WTC11 (cell line): ENCODE results near the gene REX1BD. TPM values are rescaled to one million over a fixed set of nuclear protein-coding genes. Genes with fewer than 3 reads are reported as not detected.
A peak's percentile ranks its signal among the peaks of the same experiment; 100 is the strongest.

ENCODE experiments used
- ATAC-seq: fragments of 200-7000 bp; cut with Tn5 transposase; 2 replicates; pipeline ENCODE4 v1.10.0; 2021; ENCODE audit warnings: mild to moderate bottlenecking, moderate library complexity
- CTCF ChIA-PET: fragments of 300-600 bp; sonication (Branson Sonifier 250); formaldehyde crosslinking; loops from one replicate; lab custom pipeline; 2021; ENCODE audit warnings: antibody characterized with exemption; lab: Charles Lee
- POLR2A ChIA-PET: fragments of 350-600 bp; sonication (Branson Sonifier 250); formaldehyde crosslinking; loops from one replicate; lab custom pipeline; 2021; ENCODE audit warnings: antibody characterized with exemption; lab: Charles Lee
- DNase-seq: peaks from one replicate; pipeline ENCODE4 v3.0.0; 2021; ENCODE audit warnings: low spot score
- H3K27ac Mint-ChIP-seq: 2 replicates; pipeline ENCODE4 v1.8.0; 2021; ENCODE audit warnings: mixed read lengths
- H3K27me3 Mint-ChIP-seq: 2 replicates; pipeline ENCODE4 v1.8.0; 2021; ENCODE audit warnings: low read depth, mild to moderate bottlenecking, moderate library complexity, mixed read lengths
- H3K36me3 Mint-ChIP-seq: 2 replicates; pipeline ENCODE4 v1.8.0; 2021; ENCODE audit warnings: mixed read lengths
- H3K4me1 Mint-ChIP-seq: 2 replicates; pipeline ENCODE4 v1.8.0; 2022; ENCODE audit warnings: mixed read lengths
- H3K4me3 Mint-ChIP-seq: 2 replicates; pipeline ENCODE4 v1.8.0; 2021; ENCODE audit warnings: mild to moderate bottlenecking, moderate library complexity, mixed read lengths
- H3K9me3 Mint-ChIP-seq: 2 replicates; pipeline ENCODE4 v1.8.0; 2021; ENCODE audit warnings: mixed read lengths
- AR ChIP-seq: fragments of 250-450 bp; sonication (Bioruptor Pico); IDR thresholded peaks from 2 replicates; pipeline ENCODE4 v1.9.0; 2021; ENCODE audit warnings: mild to moderate bottlenecking
- ATF6 ChIP-seq: sonication (generic); formaldehyde crosslinking; IDR thresholded peaks from 2 replicates; pipeline ENCODE4 v1.8.1; 2023; ENCODE audit warnings: mild to moderate bottlenecking, missing genetic modification reagents
- CBFB ChIP-seq: sonication (generic); formaldehyde crosslinking; IDR thresholded peaks from 2 replicates; pipeline ENCODE4 v1.8.1; 2022; ENCODE audit warnings: mild to moderate bottlenecking, low read depth, missing genetic modification reagents
- CTCF ChIP-seq: fragments of 200-600 bp; IDR thresholded peaks from 2 replicates; pipeline ENCODE4 v1.8.0; 2022; ENCODE audit warnings: antibody characterized with exemption
- E2F1 ChIP-seq: sonication (generic); formaldehyde crosslinking; IDR thresholded peaks from 2 replicates; pipeline ENCODE4 v1.8.0; 2022; ENCODE audit warnings: mild to moderate bottlenecking, missing genetic modification reagents
- EMX1 ChIP-seq: fragments of 250-450 bp; sonication (Bioruptor Pico); IDR thresholded peaks from 2 replicates; pipeline ENCODE4 v1.8.0; 2021; ENCODE audit warnings: mild to moderate bottlenecking
- FOXP1 ChIP-seq: sonication (generic); formaldehyde crosslinking; IDR thresholded peaks from 2 replicates; pipeline ENCODE4 v1.8.0; 2022; ENCODE audit warnings: missing genetic modification reagents, mild to moderate bottlenecking, moderate library complexity, borderline replicate concordance
- GTF2I ChIP-seq: fragments of 250-450 bp; sonication (Bioruptor Pico); conservative IDR thresholded peaks from 2 replicates; pipeline ENCODE4 v1.4.0; 2021; ENCODE audit warnings: mild to moderate bottlenecking
- SMAD3 ChIP-seq: sonication (generic); formaldehyde crosslinking; IDR thresholded peaks from 2 replicates; pipeline ENCODE4 v1.8.0; 2022; ENCODE audit warnings: missing genetic modification reagents, mild to moderate bottlenecking, borderline replicate concordance
- SMAD4 ChIP-seq: sonication (generic); formaldehyde crosslinking; IDR thresholded peaks from 2 replicates; pipeline ENCODE4 v1.8.0; 2022; ENCODE audit warnings: mild to moderate bottlenecking, missing genetic modification reagents
- ZNF121 ChIP-seq: sonication (generic); formaldehyde crosslinking; IDR thresholded peaks from 2 replicates; pipeline ENCODE4 v1.8.0; 2023; ENCODE audit warnings: missing genetic modification reagents
- ZNF138 ChIP-seq: sonication (generic); formaldehyde crosslinking; conservative IDR thresholded peaks from 2 replicates; pipeline ENCODE4 v1.8.1; 2022; ENCODE audit warnings: mild to moderate bottlenecking, moderate library complexity, missing genetic modification reagents
- ZNF423 ChIP-seq: fragments of 250-450 bp; sonication (Bioruptor Pico); IDR thresholded peaks from 2 replicates; pipeline ENCODE4 v2.1.2; 2022; ENCODE audit warnings: mild to moderate bottlenecking, moderate library complexity
- total RNA-seq: library from RNA; stranded (reverse); gene quantifications from 3 replicates; pipeline ENCODE4 v1.2.3, GENCODE V29; 2021
- TF ChIP-seq, protein P1 (sequence below): sonication (generic); formaldehyde crosslinking; IDR thresholded peaks from 2 replicates; pipeline ENCODE4 v1.8.1; 2023; ENCODE audit warnings: mild to moderate bottlenecking, missing genetic modification reagents, borderline replicate concordance
- TF ChIP-seq, protein P2 (sequence below): sonication (generic); formaldehyde crosslinking; IDR thresholded peaks from 2 replicates; pipeline ENCODE4 v1.8.0; 2022; ENCODE audit warnings: missing genetic modification reagents

The REX1BD gene
- total RNA-seq, 1 experiment from 2014 or later = 90.2 TPM

GRCh38 chr19:18593367-18594095, 4.9 kb downstream of the REX1BD start:
- Mint-ChIP-seq H3K27me3 (no peaks in the 10 kb centered on the region), H3K4me1 (peaks cover 49% of the 10 kb centered on the region), H3K27ac (peak overlapping the region; percentile 78)
- peak; percentile 1 for ATAC-seq
- peak; percentile 60; the same call in 1 of the 2 replicates for TF ChIP-seq FOXP1 (CRISPR knock-in tag)
- TF ChIP-seq AR (CRISPR knock-in tag) = peak; percentile 36; the same call in 1 of the 2 replicates
- TF ChIP-seq EMX1 (CRISPR knock-in tag) = 0 out of 2 replicates have a peak, but pooled peaks have one; percentile 35
- TF ChIP-seq SMAD3 (CRISPR knock-in tag) = no peak
- TF ChIP-seq ZNF121 (CRISPR knock-in tag) = peak; percentile 60; the same call in 1 of the 2 replicates
- TF ChIP-seq CBFB (CRISPR knock-in tag) = no peak
- TF ChIP-seq GTF2I (CRISPR knock-in tag) = no peak
- TF ChIP-seq, all 79 proteins: peak for 4
- Mint-ChIP-seq H3K36me3 (0 out of 2 replicates have a peak, but pooled peaks cover 3% of the 10 kb centered on the region), H3K4me3 (peak overlapping the region; percentile 74), H3K9me3 (no peaks in the 10 kb centered on the region)
- ChIA-PET POLR2A (interaction anchor here (0.6 to 1.9 kb wide), 5 partner anchors 10 to 203 kb away, joined by 3 to 8 read pairs (median 4); partner anchors contain the start of gene TMEM59L), CTCF (interaction anchor here (0.5 to 3.6 kb wide), 42 partner anchors 8 to 402 kb away, joined by 3 to 26 read pairs (median 4); partner anchors contain the start of genes COPE, CRLF1, DDX49 and ELL)
- DNase-seq = peak; percentile 53

DNA sequence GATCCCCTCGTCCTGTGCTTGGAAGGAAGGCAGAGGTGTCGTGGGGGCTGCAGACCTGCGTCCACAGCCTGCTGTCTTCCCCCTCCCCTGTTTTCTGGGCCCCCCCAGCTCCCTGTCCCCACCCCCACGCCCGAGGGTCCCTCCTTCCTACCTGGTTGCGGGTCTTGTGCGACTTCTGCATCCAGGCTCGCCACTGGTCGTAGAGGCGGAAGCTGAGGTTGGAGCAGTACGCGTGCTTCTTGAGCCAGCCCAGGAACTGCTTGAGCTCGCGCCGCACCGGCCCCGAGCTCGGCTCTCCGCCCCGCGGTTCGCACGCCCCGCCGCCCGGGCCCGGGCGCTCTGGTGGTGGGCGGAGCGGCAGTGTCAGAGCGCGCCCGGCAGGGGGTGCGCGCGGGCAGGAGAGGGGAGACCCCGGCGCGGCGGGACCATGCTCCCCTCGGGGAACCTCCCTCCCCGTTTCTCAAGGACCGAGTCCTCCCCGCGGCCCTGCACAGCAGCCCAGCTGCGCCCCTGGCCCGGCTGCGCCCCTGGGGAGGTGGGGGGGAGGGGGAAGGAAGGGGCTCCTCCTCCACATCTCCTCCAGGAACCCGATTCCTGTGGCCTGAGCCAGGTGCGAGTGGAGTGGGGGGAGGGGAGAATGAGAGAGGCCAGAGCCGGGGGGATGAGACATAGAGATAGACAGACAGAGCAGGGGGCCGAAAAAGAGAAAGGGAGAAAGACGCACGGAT, 5.7 kb downstream of the REX1BD start:
- ChIA-PET POLR2A (interaction anchor here (0.6 to 1.9 kb wide), 5 partner anchors 9 to 202 kb away, joined by 3 to 8 read pairs (median 4); partner anchors contain the start of gene TMEM59L), CTCF (interaction anchor here (0.6 to 4.2 kb wide), 41 partner anchors 9 to 1171 kb away, joined by 3 to 26 read pairs (median 5); partner anchors contain the start of genes COPE, CRLF1, DDX49 and ELL)
- DNase-seq = peak; percentile 82
- H3K36me3 Mint-ChIP-seq = 0 out of 2 replicates have a peak, but pooled peaks cover 3% of the 10 kb centered on the region
- no peaks in the 10 kb centered on the region for H3K9me3 Mint-ChIP-seq
- H3K27me3 Mint-ChIP-seq = peaks cover 4% of the 10 kb centered on the region
- peak overlapping the region; percentile 94 for H3K27ac Mint-ChIP-seq
- ATAC-seq = peak; percentile 34
- H3K4me1 Mint-ChIP-seq = peaks cover 53% of the 10 kb centered on the region
- peak overlapping the region; percentile 77 for H3K4me3 Mint-ChIP-seq
- TF ChIP-seq ZNF138 (CRISPR knock-in tag) (no peak), E2F1 (CRISPR knock-in tag) (no peak), ATF6 (CRISPR knock-in tag) (no peak), CTCF (peak; percentile 63), ZNF423 (peak; percentile 90), SMAD4 (CRISPR knock-in tag) (no peak), EMX1 (CRISPR knock-in tag) (no peak)
- TF ChIP-seq, protein P1, sequence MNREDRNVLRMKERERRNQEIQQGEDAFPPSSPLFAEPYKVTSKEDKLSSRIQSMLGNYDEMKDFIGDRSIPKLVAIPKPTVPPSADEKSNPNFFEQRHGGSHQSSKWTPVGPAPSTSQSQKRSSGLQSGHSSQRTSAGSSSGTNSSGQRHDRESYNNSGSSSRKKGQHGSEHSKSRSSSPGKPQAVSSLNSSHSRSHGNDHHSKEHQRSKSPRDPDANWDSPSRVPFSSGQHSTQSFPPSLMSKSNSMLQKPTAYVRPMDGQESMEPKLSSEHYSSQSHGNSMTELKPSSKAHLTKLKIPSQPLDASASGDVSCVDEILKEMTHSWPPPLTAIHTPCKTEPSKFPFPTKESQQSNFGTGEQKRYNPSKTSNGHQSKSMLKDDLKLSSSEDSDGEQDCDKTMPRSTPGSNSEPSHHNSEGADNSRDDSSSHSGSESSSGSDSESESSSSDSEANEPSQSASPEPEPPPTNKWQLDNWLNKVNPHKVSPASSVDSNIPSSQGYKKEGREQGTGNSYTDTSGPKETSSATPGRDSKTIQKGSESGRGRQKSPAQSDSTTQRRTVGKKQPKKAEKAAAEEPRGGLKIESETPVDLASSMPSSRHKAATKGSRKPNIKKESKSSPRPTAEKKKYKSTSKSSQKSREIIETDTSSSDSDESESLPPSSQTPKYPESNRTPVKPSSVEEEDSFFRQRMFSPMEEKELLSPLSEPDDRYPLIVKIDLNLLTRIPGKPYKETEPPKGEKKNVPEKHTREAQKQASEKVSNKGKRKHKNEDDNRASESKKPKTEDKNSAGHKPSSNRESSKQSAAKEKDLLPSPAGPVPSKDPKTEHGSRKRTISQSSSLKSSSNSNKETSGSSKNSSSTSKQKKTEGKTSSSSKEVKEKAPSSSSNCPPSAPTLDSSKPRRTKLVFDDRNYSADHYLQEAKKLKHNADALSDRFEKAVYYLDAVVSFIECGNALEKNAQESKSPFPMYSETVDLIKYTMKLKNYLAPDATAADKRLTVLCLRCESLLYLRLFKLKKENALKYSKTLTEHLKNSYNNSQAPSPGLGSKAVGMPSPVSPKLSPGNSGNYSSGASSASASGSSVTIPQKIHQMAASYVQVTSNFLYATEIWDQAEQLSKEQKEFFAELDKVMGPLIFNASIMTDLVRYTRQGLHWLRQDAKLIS (CRISPR knock-in tag) = no peak
- TF ChIP-seq, protein P2, sequence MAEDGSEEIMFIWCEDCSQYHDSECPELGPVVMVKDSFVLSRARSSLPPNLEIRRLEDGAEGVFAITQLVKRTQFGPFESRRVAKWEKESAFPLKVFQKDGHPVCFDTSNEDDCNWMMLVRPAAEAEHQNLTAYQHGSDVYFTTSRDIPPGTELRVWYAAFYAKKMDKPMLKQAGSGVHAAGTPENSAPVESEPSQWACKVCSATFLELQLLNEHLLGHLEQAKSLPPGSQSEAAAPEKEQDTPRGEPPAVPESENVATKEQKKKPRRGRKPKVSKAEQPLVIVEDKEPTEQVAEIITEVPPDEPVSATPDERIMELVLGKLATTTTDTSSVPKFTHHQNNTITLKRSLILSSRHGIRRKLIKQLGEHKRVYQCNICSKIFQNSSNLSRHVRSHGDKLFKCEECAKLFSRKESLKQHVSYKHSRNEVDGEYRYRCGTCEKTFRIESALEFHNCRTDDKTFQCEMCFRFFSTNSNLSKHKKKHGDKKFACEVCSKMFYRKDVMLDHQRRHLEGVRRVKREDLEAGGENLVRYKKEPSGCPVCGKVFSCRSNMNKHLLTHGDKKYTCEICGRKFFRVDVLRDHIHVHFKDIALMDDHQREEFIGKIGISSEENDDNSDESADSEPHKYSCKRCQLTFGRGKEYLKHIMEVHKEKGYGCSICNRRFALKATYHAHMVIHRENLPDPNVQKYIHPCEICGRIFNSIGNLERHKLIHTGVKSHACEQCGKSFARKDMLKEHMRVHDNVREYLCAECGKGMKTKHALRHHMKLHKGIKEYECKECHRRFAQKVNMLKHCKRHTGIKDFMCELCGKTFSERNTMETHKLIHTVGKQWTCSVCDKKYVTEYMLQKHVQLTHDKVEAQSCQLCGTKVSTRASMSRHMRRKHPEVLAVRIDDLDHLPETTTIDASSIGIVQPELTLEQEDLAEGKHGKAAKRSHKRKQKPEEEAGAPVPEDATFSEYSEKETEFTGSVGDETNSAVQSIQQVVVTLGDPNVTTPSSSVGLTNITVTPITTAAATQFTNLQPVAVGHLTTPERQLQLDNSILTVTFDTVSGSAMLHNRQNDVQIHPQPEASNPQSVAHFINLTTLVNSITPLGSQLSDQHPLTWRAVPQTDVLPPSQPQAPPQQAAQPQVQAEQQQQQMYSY (CRISPR knock-in tag) = no peak
